Smooth muscle cell (in vitro differentiated cells): ENCODE data around the gene RALA. TPM values are rescaled to one million over a fixed set of nuclear protein-coding genes. Genes with fewer than 3 reads are reported as not detected.

Source experiments
- DNase-seq: peaks from one replicate; lab custom pipeline; 2025; ENCODE audit not compliant: unreplicated experiment; lab: John Stamatoyannopoulos, UW
- H2AFZ ChIP-seq: fragments of 200-600 bp; sonication (generic); 2 replicates; pipeline ENCODE4 v1.6.0; 2016; ENCODE audit warnings: antibody characterized with exemption, low read depth, mild to moderate bottlenecking
- H3F3A ChIP-seq: fragments of 200-600 bp; sonication (generic); 2 replicates; pipeline ENCODE4 v1.6.0; 2017; ENCODE audit warnings: antibody characterized with exemption, low read depth
- H3K27ac ChIP-seq: fragments of 200-600 bp; sonication (generic); 2 replicates; pipeline ENCODE4 v1.5.1; 2016; ENCODE audit warnings: low read depth, mild to moderate bottlenecking
- H3K27me3 ChIP-seq: fragments of 200-600 bp; sonication (generic); 2 replicates; pipeline ENCODE4 v1.6.1; 2016; ENCODE audit warnings: low read depth, mild to moderate bottlenecking
- H3K36me3 ChIP-seq: fragments of 200-600 bp; sonication (generic); 2 replicates; pipeline ENCODE4 v1.5.1; 2016; ENCODE audit warnings: low read depth
- H3K4me1 ChIP-seq: fragments of 200-600 bp; sonication (generic); 2 replicates; pipeline ENCODE4 v1.5.1; 2016; ENCODE audit warnings: low read depth
- H3K4me2 ChIP-seq: fragments of 200-600 bp; sonication (generic); 2 replicates; pipeline ENCODE4 v1.6.0; 2016; ENCODE audit warnings: mild to moderate bottlenecking
- H3K4me3 ChIP-seq: fragments of 200-600 bp; sonication (generic); 2 replicates; pipeline ENCODE4 v1.5.1; 2016; ENCODE audit warnings: mild to moderate bottlenecking
- H3K79me2 ChIP-seq: fragments of 200-600 bp; sonication (generic); 2 replicates; pipeline ENCODE4 v1.6.0; 2016; ENCODE audit warnings: low read depth, mild to moderate bottlenecking
- H3K9ac ChIP-seq: fragments of 200-600 bp; sonication (generic); 2 replicates; pipeline ENCODE4 v1.6.0; 2016; ENCODE audit warnings: low read depth
- H3K9me3 ChIP-seq: fragments of 200-600 bp; sonication (generic); replicated peaks from 2 replicates; pipeline ENCODE4 v1.5.1; 2016; ENCODE audit warnings: low read depth
- H4K20me1 ChIP-seq: fragments of 200-600 bp; sonication (generic); 2 replicates; pipeline ENCODE4 v1.6.0; 2016; ENCODE audit warnings: low read depth
- WGBS: methylation state at CpG from one replicate; pipeline ENCODE4 v1.1.7; 2016; ENCODE audit warnings: low lambda C conversion rate; 5-methylcytosine and 5-hydroxymethylcytosine counted together
- polyA plus RNA-seq: library from polyadenylated mRNA; unstranded; fragments of >200 nt; fragmentation: Nextera tagmentation; extraction: Ambion mirVana; gene quantifications from 2 replicates; pipeline ENCODE4 v1.2.1, GENCODE V29; 2016
- total RNA-seq: library from RNA; depleted of rRNA; stranded (reverse); fragments of >200 nt; gene quantifications from 2 replicates; pipeline ENCODE4 v1.2.3, GENCODE V29; 2014
- TF ChIP-seq, protein P1 (sequence below): fragments of 200-600 bp; sonication (generic); IDR thresholded peaks from 2 replicates; pipeline ENCODE4 v1.5.1; 2017; ENCODE audit warnings: borderline replicate concordance, mild to moderate bottlenecking, antibody characterized with exemption; ENCODE audit not compliant: insufficient read depth, poor library complexity, severe bottlenecking

The RALA gene
- total and polyA plus RNA-seq, 2 experiments from 2014 or later = 19.5 to 42.8 TPM

DNA sequence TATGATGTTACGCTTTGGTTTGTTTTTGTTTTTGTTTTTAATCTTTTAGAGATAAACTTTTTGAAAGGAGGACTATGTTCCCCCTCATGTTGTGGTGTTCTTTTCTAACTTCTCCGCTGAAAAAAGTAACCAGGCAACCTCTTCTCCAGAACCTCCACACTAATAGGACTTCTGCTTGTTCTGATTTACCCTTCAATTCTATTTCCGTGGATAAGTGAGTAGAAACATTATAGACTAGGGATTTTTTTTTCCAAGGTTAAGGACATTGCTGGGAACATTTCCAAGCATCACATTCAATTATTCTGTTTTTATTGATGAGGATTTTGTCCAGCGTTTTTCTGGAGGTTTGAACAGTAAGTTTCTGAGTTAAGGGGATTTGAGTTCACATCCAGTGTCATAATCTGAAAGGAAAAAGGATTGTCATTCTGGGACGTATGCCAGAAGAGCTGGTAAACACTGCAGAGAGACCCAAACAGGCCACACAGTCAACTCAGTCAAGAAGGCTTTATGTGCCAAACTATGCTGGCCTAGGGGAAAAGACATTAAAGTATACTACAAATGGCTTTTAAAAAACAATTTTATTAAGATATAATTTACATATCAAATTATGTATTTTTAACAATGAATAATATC, 28.3 kb upstream of the RALA start:
- DNase-seq = no peak
- peaks cover 9% of the 10 kb centered on the region for H3F3A ChIP-seq
- no peaks in the 10 kb centered on the region for H4K20me1 ChIP-seq
- no peaks in the 10 kb centered on the region for H3K79me2 ChIP-seq
- no peak overlapping the region for H3K4me2 ChIP-seq
- no peak overlapping the region for H3K4me3 ChIP-seq
- no peaks in the 10 kb centered on the region for H3K36me3 ChIP-seq
- TF ChIP-seq, protein P1, sequence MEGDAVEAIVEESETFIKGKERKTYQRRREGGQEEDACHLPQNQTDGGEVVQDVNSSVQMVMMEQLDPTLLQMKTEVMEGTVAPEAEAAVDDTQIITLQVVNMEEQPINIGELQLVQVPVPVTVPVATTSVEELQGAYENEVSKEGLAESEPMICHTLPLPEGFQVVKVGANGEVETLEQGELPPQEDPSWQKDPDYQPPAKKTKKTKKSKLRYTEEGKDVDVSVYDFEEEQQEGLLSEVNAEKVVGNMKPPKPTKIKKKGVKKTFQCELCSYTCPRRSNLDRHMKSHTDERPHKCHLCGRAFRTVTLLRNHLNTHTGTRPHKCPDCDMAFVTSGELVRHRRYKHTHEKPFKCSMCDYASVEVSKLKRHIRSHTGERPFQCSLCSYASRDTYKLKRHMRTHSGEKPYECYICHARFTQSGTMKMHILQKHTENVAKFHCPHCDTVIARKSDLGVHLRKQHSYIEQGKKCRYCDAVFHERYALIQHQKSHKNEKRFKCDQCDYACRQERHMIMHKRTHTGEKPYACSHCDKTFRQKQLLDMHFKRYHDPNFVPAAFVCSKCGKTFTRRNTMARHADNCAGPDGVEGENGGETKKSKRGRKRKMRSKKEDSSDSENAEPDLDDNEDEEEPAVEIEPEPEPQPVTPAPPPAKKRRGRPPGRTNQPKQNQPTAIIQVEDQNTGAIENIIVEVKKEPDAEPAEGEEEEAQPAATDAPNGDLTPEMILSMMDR = no peak
- no peak overlapping the region for H2AFZ ChIP-seq
- H3K27me3 ChIP-seq = no peaks in the 10 kb centered on the region
- no peak overlapping the region for H3K9ac ChIP-seq
- no peaks in the 10 kb centered on the region for H3K9me3 ChIP-seq
- peaks cover under 1% of the 10 kb centered on the region for H3K4me1 ChIP-seq
- WGBS = 72% methylated on average over 5 of the region's 5 CpGs
- H3K27ac ChIP-seq = no peak overlapping the region

DNA sequence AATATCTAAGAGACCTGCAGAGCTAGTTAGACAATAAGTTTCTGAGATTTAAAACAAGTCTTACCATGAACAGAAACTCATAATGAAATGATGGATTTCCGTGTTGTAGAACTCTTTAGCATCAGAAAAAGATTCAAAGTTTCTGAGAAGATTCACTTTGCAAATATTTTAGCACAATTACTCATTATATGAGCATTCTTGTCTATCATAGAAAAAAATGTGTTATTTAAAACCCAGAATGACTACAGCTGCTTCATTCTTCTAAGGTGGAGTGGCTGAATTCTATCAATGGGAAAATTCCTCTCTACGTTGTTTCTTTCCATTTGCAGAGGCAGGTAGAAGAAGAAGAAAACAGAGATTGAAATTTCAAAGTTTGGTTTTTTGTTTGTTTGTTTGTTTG, 21.0 kb upstream of the RALA start:
- TF ChIP-seq, protein P1 = no peak
- DNase-seq = no peak
- no peak overlapping the region for H3K9ac ChIP-seq
- H3K27ac ChIP-seq = no peak overlapping the region
- H3F3A ChIP-seq = no peaks in the 10 kb centered on the region
- WGBS = 41% methylated on average over 2 of the region's 2 CpGs
- no peaks in the 10 kb centered on the region for H4K20me1 ChIP-seq
- H3K4me1 ChIP-seq = no peaks in the 10 kb centered on the region
- H3K4me3 ChIP-seq = no peak overlapping the region
- no peaks in the 10 kb centered on the region for H3K9me3 ChIP-seq
- H3K36me3 ChIP-seq = no peaks in the 10 kb centered on the region
- H3K4me2 ChIP-seq = no peak overlapping the region
- H2AFZ ChIP-seq = no peak overlapping the region
- no peaks in the 10 kb centered on the region for H3K27me3 ChIP-seq
- H3K79me2 ChIP-seq = no peaks in the 10 kb centered on the region

DNA sequence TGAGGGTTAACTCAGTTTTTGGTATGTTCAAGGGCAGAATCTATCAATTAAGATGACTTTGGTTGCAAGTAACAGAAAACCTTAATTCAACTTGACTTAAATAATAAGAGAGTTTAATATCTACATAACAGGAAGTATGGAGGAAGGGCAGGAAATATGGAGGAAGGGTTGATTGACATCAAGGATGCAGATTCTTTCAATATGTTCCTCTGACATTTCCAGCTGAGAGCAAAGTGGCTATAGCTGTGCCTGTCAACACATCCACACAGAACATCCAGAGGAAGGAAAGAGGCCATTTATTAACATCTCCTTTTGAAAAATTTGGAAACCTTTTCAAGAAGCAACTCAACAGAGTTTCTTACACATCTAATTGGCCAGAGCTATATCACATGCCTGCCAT, 19.4 kb upstream of the RALA start:
- no peak overlapping the region for H3K27ac ChIP-seq
- H4K20me1 ChIP-seq = no peaks in the 10 kb centered on the region
- no peaks in the 10 kb centered on the region for H3K27me3 ChIP-seq
- H3K9ac ChIP-seq = no peak overlapping the region
- H3K4me2 ChIP-seq = no peak overlapping the region
- H3K9me3 ChIP-seq = no peaks in the 10 kb centered on the region
- DNase-seq = no peak
- H3K4me3 ChIP-seq = no peak overlapping the region
- H3K36me3 ChIP-seq = no peaks in the 10 kb centered on the region
- H2AFZ ChIP-seq = no peak overlapping the region
- TF ChIP-seq, protein P1 = no peak
- H3K79me2 ChIP-seq = no peaks in the 10 kb centered on the region
- H3K4me1 ChIP-seq = peaks cover 4% of the 10 kb centered on the region
- no peaks in the 10 kb centered on the region for H3F3A ChIP-seq

DNA sequence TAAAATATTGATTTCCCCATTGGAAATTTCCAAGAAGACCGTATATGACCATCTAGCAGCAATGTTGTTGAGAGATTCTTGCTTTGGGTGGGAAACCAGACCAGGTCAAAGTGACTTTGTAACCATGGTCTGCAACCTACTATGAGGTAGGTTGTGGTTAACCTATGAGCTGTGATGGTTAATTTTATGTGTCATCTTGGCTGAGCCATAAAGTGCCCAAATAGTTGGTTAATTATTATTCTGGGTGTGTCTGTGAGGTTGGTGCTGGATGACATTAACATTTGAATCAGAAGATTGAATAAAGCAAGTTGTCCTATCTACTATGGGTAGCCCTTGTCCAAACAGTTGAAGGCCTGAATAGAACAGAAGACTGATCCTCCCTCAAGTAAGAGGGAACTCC, 18.3 kb upstream of the RALA start:
- Histone ChIP-seq H2AFZ (no peak overlapping the region), H3K4me1 (peaks cover 8% of the 10 kb centered on the region), H3K79me2 (no peaks in the 10 kb centered on the region), H3F3A (no peaks in the 10 kb centered on the region), H3K4me3 (no peak overlapping the region), H3K9ac (no peak overlapping the region), H3K4me2 (no peak overlapping the region), H4K20me1 (no peaks in the 10 kb centered on the region), H3K9me3 (no peaks in the 10 kb centered on the region), H3K36me3 (no peaks in the 10 kb centered on the region), H3K27me3 (no peaks in the 10 kb centered on the region), H3K27ac (no peak overlapping the region)
- DNase-seq = no peak
- WGBS = 94% methylated on average over 1 of the region's 1 CpG
- TF ChIP-seq, protein P1 = no peak
